Endothelial cell of umbilical vein (primary cell): ENCODE results near the gene CTTNBP2NL.

Experiments
- EZH2 ChIP-seq: IDR thresholded peaks from 2 replicates; pipeline ENCODE4 v1.6.1; 2012; ENCODE audit warnings: borderline replicate concordance, low read depth, mild to moderate bottlenecking, moderate library complexity, low read length, inconsistent platforms; ENCODE audit not compliant: severe bottlenecking
- FOS ChIP-seq: IDR thresholded peaks from 2 replicates; pipeline ENCODE4 v1.6.1; 2011; ENCODE audit warnings: mild to moderate bottlenecking, low read length, moderate library complexity, borderline replicate concordance; ENCODE audit not compliant: insufficient read depth
- JUN ChIP-seq: IDR thresholded peaks from 2 replicates; pipeline ENCODE4 v1.6.1; 2011; ENCODE audit warnings: borderline replicate concordance, low read depth; ENCODE audit not compliant: insufficient read length, insufficient read depth
- POLR2A ChIP-seq: IDR thresholded peaks from 2 replicates; pipeline ENCODE4 v1.6.1; 2012; ENCODE audit warnings: low read depth, mild to moderate bottlenecking, control low read depth, low read length
- POLR2AphosphoS5 ChIP-seq: IDR thresholded peaks from 2 replicates; pipeline ENCODE4 v1.6.1; 2012; ENCODE audit warnings: low read depth, mild to moderate bottlenecking, control low read depth, low read length, moderate library complexity; ENCODE audit not compliant: insufficient read depth
- TF ChIP-seq, protein P1 (sequence below), 2 donors: IDR thresholded peaks; 1 replicate in 1 of 2; 2 replicates in 1 of 2; pipeline ENCODE4 v1.5.1; 2011; ENCODE audit warnings: low read length in 2 of 2, mild to moderate bottlenecking in 2 of 2, moderate library complexity in 2 of 2, control low read depth in 1 of 2, inconsistent platforms in 1 of 2, low read depth in 1 of 2; ENCODE audit not compliant: insufficient read depth in 1 of 2; ENCODE audit errors: extremely low read depth in 1 of 2
- TF ChIP-seq, protein P2 (sequence below): IDR thresholded peaks from 2 replicates; pipeline ENCODE4 v1.6.1; 2011; ENCODE audit not compliant: insufficient read depth, insufficient read length

DNA sequence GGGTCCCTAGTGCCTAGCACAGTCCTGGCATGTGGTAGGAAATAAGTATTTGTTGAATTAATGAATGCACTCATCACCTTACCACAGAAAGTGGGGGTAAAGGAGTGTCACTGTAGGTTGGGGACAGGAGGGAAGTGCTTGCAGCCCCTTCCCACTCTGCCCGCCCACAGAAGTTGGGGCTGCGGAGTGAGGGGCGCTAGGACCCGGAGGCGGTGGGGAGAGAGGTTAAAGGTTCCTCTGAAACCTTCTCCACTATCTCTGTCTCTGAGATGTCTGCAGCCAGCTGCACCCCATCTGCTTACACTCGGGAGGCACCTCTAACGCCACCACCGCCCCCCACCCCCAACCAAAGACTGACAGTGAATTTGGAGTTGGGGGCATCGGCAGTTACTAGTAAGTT lies 111.3 kb downstream of the CTTNBP2NL start:
- TF ChIP-seq POLR2A (no peak), POLR2AphosphoS5 (no peak), EZH2 (no peak), JUN (no peak), FOS (no peak)
- TF ChIP-seq, protein P1, sequence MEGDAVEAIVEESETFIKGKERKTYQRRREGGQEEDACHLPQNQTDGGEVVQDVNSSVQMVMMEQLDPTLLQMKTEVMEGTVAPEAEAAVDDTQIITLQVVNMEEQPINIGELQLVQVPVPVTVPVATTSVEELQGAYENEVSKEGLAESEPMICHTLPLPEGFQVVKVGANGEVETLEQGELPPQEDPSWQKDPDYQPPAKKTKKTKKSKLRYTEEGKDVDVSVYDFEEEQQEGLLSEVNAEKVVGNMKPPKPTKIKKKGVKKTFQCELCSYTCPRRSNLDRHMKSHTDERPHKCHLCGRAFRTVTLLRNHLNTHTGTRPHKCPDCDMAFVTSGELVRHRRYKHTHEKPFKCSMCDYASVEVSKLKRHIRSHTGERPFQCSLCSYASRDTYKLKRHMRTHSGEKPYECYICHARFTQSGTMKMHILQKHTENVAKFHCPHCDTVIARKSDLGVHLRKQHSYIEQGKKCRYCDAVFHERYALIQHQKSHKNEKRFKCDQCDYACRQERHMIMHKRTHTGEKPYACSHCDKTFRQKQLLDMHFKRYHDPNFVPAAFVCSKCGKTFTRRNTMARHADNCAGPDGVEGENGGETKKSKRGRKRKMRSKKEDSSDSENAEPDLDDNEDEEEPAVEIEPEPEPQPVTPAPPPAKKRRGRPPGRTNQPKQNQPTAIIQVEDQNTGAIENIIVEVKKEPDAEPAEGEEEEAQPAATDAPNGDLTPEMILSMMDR (IDR thresholded peaks at IDR 0.05; ENCODE audit: extremely low read depth in 1 of 2, insufficient read depth in 1 of 2, low read depth in 1 of 2, low read length in 2 of 2) = no peak
- TF ChIP-seq, protein P2, sequence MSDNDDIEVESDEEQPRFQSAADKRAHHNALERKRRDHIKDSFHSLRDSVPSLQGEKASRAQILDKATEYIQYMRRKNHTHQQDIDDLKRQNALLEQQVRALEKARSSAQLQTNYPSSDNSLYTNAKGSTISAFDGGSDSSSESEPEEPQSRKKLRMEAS = no peak
